Measurements from ENCODE around the gene MLF2.

The MLF2 gene

DNA sequence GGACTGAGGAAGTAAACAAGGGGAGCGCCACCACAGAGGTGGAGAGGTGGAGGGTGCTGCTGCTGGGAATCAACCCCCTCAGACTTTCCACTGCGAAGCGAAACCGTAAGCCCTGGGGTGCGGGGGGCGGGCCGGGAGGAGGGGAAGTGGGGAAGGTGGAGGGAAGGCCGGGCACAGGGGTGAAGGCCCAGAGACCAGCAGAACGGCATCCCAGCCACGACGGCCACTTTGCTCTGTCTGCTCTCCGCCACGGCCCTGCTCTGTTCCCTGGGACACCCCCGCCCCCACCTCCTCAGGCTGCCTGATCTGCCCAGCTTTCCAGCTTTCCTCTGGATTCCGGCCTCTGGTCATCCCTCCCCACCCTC, 19.4 kb upstream of the MLF2 start, which contains the start of gene LAG3:
Gene LAG3, plus strand, starts transcription at position 190 of the 365 bp plus-strand sequence. CDS start 333 bp downstream, outside the sequence.
- TF ChIP-seq POLR2A (IDR thresholded peaks at IDR 0.05; ENCODE audit: low read depth, low read length) (no peak), TAF1 (IDR thresholded peaks at IDR 0.05; ENCODE audit: low read depth, low read length) (no peak), PAX5 (IDR thresholded peaks at IDR 0.05; ENCODE audit: insufficient read depth, low read length, severe bottlenecking) (no peak), POU2F2 (IDR thresholded peaks at IDR 0.05; ENCODE audit: low read depth, low read length) (no peak), POLR2AphosphoS5 (IDR thresholded peaks at IDR 0.05; ENCODE audit: low read depth, low read length) (no peak), SPI1 (IDR thresholded peaks at IDR 0.05; ENCODE audit: low read depth, low read length) (peak; percentile 25; the same call in 1 of the 2 replicates)
- FAIRE-seq (peak; percentile 87), DNase-seq (ENCODE audit: insufficient read length, low spot score) (no peak)

DNA sequence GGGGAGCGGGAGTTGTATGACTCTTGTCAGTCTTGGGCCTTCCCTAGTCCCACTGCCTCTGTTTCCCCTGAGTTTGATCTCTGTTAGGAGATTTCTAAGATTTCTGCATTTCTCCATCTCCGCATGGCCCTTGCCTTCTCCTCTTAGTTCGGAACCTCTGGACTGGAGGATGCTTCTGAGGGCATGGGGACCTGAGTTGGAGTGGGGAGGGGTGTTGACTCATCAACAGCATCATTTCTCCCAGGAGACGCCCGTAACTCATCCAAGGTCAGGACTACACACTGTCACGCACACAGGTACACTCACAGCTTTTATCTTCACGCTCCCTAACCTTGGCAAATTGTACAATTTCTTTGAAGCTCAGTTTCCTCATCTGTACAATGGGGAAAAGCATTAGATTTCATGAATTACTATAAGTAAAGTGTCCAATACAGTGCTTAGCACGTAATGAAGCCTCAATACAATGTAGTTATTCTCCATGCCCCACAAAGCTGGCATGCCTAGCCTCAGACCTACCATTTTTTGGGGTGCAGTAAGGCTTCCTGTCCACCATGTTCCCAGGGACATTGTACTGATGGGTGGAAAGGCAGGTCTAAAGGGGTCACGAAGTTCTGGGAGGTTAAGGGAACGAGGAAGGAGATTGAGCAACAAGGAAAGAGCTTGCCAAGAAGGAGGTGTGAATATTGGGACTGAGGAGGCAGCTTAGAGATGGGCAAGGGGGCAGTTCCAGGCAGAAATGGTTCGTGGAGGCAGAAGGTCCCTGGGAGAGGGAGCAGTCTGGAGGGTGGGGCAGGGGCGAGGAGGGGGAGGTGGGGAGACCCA, 18.8 kb upstream of the MLF2 start:
- FAIRE-seq = no peak
- no peak for DNase-seq (ENCODE audit: insufficient read length, low spot score)
- TF ChIP-seq TAF1 (IDR thresholded peaks at IDR 0.05; ENCODE audit: low read depth, low read length) (no peak), POLR2AphosphoS5 (IDR thresholded peaks at IDR 0.05; ENCODE audit: low read depth, low read length) (no peak), POLR2A (IDR thresholded peaks at IDR 0.05; ENCODE audit: low read depth, low read length) (no peak), SPI1 (IDR thresholded peaks at IDR 0.05; ENCODE audit: low read depth, low read length) (no peak), POU2F2 (IDR thresholded peaks at IDR 0.05; ENCODE audit: low read depth, low read length) (no peak), PAX5 (IDR thresholded peaks at IDR 0.05; ENCODE audit: insufficient read depth, low read length, severe bottlenecking) (no peak)

DNA sequence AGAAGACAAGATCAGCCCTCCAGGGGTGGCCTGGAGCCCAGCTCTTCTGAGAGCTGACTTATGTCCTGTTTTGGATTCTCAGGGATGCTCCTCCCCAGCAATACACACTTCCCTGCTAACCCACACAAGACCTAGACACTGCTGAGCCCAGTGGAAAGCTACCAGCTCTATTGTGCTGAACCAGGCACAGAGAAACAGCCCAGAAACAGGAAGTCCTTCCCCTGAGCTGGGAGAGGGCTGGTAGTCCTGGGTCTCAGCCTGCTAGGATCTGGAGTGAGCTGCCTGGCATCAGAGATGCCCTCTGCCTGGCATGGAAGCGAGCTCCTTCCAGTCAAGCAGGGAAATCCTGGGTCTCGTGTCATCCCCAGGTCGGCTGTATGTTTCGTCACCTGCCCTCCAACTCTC, 18.2 kb upstream of the MLF2 start:
- TF ChIP-seq SPI1 (IDR thresholded peaks at IDR 0.05; ENCODE audit: low read depth, low read length) (peak; percentile 67), POLR2AphosphoS5 (IDR thresholded peaks at IDR 0.05; ENCODE audit: low read depth, low read length) (no peak), TAF1 (IDR thresholded peaks at IDR 0.05; ENCODE audit: low read depth, low read length) (no peak)
- DNase-seq (ENCODE audit: insufficient read length, low spot score) (no peak), FAIRE-seq (peak; percentile 20)

DNA sequence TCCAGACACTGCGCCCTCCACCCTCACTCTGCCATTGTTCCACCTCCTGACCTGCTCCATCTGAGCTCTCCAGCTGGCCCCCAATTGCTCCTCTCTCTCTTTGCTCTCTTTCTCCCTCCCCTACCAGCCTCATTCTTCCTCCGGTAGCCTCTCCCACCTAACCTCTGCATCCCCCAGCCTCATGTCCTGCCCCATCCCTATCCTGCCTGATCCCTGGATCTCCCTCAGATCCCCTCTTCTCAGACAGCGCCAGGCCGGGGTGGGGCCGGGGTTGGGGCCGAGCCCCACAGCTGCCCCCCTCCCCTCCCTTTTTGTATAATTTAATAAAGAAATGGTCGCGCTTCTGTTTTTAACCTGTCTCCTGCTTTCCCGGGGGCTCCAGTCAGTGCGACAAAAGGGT, 17.7 kb upstream of the MLF2 start:
- DNase-seq (ENCODE audit: insufficient read length, low spot score) (no peak), FAIRE-seq (no peak)
- TF ChIP-seq SPI1 (IDR thresholded peaks at IDR 0.05; ENCODE audit: low read depth, low read length) (no peak), POLR2AphosphoS5 (IDR thresholded peaks at IDR 0.05; ENCODE audit: low read depth, low read length) (no peak), POLR2A (IDR thresholded peaks at IDR 0.05; ENCODE audit: low read depth, low read length) (no peak)

DNA sequence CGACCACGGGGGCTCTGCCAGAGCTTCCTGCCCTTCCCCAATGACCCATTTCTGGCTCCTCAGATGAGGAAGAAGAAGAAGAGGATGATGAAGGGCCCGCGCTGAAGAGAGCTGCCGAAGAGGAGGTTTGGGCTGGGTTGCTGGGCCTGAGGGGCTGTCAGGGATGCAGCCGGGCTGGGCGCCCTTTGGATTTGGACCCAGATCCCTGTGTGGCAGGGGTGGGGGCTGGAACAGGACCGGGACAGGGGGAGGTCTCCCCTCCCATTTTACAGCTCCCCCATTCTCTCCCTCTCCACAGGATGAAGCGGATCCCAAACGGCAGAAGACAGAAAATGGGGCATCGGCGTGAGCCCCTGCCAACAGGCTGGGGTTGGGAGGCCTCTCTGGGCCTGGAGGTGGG, 17.2 kb upstream of the MLF2 start:
- TF ChIP-seq SPI1 (IDR thresholded peaks at IDR 0.05; ENCODE audit: low read depth, low read length) = no peak
- no peak for TF ChIP-seq POU2F2 (IDR thresholded peaks at IDR 0.05; ENCODE audit: low read depth, low read length)
- no peak for TF ChIP-seq POLR2AphosphoS5 (IDR thresholded peaks at IDR 0.05; ENCODE audit: low read depth, low read length)
- no peak for TF ChIP-seq POLR2A (IDR thresholded peaks at IDR 0.05; ENCODE audit: low read depth, low read length)
- no peak for TF ChIP-seq PAX5 (IDR thresholded peaks at IDR 0.05; ENCODE audit: insufficient read depth, low read length, severe bottlenecking)
- TF ChIP-seq TAF1 (IDR thresholded peaks at IDR 0.05; ENCODE audit: low read depth, low read length) = no peak
- DNase-seq (ENCODE audit: insufficient read length, low spot score) (no peak), FAIRE-seq (no peak)

DNA sequence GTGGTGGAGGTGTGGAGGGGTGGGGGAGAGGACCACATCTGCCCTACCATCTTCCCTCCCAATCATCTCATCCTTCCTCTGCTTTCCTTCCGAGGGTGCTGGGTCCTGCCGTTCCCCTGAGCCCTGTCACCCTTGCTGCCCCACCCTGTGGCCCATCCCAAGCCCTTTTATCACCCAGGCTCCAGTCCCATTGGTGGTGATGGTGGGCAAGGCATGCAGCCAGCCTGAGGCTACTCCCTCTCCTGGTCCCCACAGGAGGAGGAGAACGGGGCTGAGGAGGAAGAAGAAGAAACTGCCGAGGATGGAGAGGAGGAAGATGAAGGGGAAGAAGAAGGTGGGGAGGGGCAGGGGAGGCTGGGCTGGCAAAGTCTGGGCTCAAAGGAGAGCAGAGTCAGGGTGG, 16.7 kb upstream of the MLF2 start:
- no peak for DNase-seq (ENCODE audit: insufficient read length, low spot score)
- FAIRE-seq = no peak
- no peak for TF ChIP-seq PAX5 (IDR thresholded peaks at IDR 0.05; ENCODE audit: insufficient read depth, low read length, severe bottlenecking)
- no peak for TF ChIP-seq SPI1 (IDR thresholded peaks at IDR 0.05; ENCODE audit: low read depth, low read length)
- no peak for TF ChIP-seq POLR2AphosphoS5 (IDR thresholded peaks at IDR 0.05; ENCODE audit: low read depth, low read length)
- TF ChIP-seq POLR2A (IDR thresholded peaks at IDR 0.05; ENCODE audit: low read depth, low read length) = no peak
- TF ChIP-seq POU2F2 (IDR thresholded peaks at IDR 0.05; ENCODE audit: low read depth, low read length) = no peak
- TF ChIP-seq TAF1 (IDR thresholded peaks at IDR 0.05; ENCODE audit: low read depth, low read length) = no peak

DNA sequence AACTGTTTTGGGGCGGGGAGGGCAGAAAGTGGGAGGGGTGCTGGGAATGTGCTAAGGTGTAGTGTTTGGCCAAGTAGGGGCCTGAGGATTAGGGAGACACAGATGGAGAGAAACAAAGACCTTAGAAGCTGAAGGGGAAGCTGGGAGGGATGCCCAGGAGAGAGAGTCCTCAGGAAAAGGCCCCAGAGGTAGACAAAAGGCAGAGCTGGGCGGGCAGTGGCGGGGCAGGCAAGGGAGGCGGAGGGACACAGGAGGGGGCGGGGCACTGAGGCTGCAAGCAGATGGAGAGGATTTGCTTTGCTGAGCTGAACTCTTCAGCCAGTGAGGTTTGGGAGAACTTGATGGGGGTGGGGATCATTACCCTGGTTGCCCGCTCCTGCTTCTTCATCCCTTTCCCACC, 16.0 kb upstream of the MLF2 start:
- TF ChIP-seq POU2F2 (IDR thresholded peaks at IDR 0.05; ENCODE audit: low read depth, low read length) (no peak), SPI1 (IDR thresholded peaks at IDR 0.05; ENCODE audit: low read depth, low read length) (no peak), PAX5 (IDR thresholded peaks at IDR 0.05; ENCODE audit: insufficient read depth, low read length, severe bottlenecking) (no peak), POLR2A (IDR thresholded peaks at IDR 0.05; ENCODE audit: low read depth, low read length) (no peak), TAF1 (IDR thresholded peaks at IDR 0.05; ENCODE audit: low read depth, low read length) (no peak), POLR2AphosphoS5 (IDR thresholded peaks at IDR 0.05; ENCODE audit: low read depth, low read length) (no peak)
- no peak for DNase-seq (ENCODE audit: insufficient read length, low spot score)
- FAIRE-seq = no peak

DNA sequence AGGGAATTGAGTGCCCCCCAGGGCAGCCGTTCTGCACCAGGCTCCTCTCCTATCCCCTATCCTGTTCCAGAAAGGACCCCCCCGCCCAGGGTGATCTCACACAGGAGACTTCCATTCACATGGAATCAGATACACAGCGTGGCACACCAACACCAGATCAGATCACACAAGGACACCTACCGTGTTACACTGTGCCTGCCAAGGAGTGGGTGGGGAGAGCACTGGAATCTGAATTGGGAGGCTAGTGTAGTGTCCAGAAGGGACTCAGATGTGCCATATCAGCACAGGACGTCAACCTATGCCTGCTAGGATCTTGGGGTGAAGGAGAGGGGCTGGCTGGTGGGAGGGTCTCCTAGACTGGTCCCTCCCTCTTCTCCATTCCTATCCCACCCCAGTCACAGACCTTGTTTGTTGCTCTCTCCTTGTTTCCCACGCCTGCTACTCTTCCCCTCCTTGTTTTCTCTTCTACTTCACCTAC, 15.5 kb upstream of the MLF2 start:
- DNase-seq (ENCODE audit: insufficient read length, low spot score) (no peak), FAIRE-seq (no peak)
- TF ChIP-seq POLR2A (IDR thresholded peaks at IDR 0.05; ENCODE audit: low read depth, low read length) (no peak), POU2F2 (IDR thresholded peaks at IDR 0.05; ENCODE audit: low read depth, low read length) (no peak), PAX5 (IDR thresholded peaks at IDR 0.05; ENCODE audit: insufficient read depth, low read length, severe bottlenecking) (no peak), POLR2AphosphoS5 (IDR thresholded peaks at IDR 0.05; ENCODE audit: low read depth, low read length) (no peak), TAF1 (IDR thresholded peaks at IDR 0.05; ENCODE audit: low read depth, low read length) (no peak), SPI1 (IDR thresholded peaks at IDR 0.05; ENCODE audit: low read depth, low read length) (no peak)

DNA sequence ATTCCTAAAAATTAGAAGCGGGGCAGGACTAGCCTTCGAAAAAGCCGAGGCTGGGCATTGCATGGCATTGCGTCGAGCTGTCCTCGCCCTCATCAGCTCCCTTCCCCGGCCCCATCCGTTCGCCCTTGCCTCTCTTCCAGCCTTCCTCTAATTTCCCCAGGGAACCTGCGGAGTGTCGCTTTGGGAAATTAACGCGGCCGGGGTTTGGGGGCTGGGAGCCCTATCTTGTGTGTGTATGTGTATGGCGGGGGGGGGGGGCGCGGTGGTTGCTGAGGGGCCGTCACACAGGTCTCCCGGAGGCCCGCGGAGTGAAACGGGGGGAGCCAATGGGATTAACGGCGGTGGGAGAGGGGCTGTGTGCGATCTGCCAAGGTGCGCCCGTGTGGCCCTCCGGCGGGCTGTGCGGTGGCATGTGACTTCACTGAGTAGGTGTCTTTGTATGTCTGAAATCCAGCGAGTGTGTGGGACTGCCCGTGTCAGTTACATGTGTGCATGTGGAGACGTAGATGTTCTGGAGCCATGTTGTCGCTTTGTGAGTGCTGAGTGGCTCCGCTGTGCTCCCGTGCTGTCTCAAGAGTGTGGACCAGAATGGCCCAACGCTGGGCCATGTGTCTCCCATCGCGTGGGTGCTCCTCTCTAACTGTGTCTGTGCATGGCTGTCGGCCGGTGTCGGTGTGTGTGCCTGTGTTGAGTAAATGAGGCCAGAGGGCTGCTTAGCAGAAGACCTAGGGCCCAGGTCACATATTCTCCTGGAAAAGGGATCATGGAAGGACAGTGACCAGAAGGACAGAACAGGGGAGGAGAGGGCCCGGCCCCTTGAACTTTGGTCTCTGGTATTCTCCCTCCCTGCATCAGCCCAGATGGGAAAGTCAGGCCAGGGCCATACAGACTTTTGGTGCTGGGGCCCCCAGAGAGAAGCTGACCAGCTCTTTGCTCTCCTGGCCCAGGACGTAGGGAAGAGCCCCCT, 14.7 kb upstream of the MLF2 start:
- no peak for TF ChIP-seq TAF1 (IDR thresholded peaks at IDR 0.05; ENCODE audit: low read depth, low read length)
- TF ChIP-seq POLR2A (IDR thresholded peaks at IDR 0.05; ENCODE audit: low read depth, low read length) = no peak
- TF ChIP-seq SPI1 (IDR thresholded peaks at IDR 0.05; ENCODE audit: low read depth, low read length) = no peak
- TF ChIP-seq POU2F2 (IDR thresholded peaks at IDR 0.05; ENCODE audit: low read depth, low read length) = no peak
- no peak for TF ChIP-seq PAX5 (IDR thresholded peaks at IDR 0.05; ENCODE audit: insufficient read depth, low read length, severe bottlenecking)
- TF ChIP-seq POLR2AphosphoS5 (IDR thresholded peaks at IDR 0.05; ENCODE audit: low read depth, low read length) = no peak
- FAIRE-seq (peak; percentile 85), DNase-seq (ENCODE audit: insufficient read length, low spot score) (no peak)

Measured in GM12891 (cell line).